ENCODE measurements around the gene EPO. TPM values are rescaled to one million over a fixed set of nuclear protein-coding genes. Genes with fewer than 3 reads are reported as not detected.
A peak's percentile ranks its signal among the peaks of the same experiment; 100 is the strongest.

Gene EPO
- total RNA-seq, 2 experiments from 2014 or later, result not detected

GRCh38 chr7:100677308-100678267, 42.7 kb upstream of the EPO start:
- Histone ChIP-seq H3K9me3 (ENCODE audit: control insufficient read depth in 1 of 2, insufficient read depth in 1 of 2, low read length in 2 of 2) (peaks cover 0 to 4% of the 10 kb centered on the region in 2 experiments), H3K36me3 (ENCODE audit: insufficient read depth, low read length) (peaks cover 47% of the 10 kb centered on the region), H3K4me1 (ENCODE audit: insufficient read depth, low read length) (peaks cover 59% of the 10 kb centered on the region), H3K4me3 (ENCODE audit: low read length) (no peak overlapping the region), H3K27ac (ENCODE audit: low read depth in 1 of 2, low read length in 2 of 2) (peak overlapping the region in 1 of 2 donors; percentile 86), H3K27me3 (ENCODE audit: control insufficient read depth in 1 of 2, insufficient read depth in 2 of 2, low read length in 2 of 2) (no peaks in the 10 kb centered on the region)
- POLR2A ChIA-PET, result interaction anchor here (1.0 to 10.6 kb wide), 8 partner anchors 14 to 248 kb away, joined by 3 to 92 read pairs (median 8); partner anchors contain the start of genes FBXO24, GIGYF1, LRCH4 and MEPCE
- TF ChIP-seq CTCF (IDR thresholded peaks at IDR 0.05), result no peak
- peak overlapping the region; percentile 97 for H3K4me3 Mint-ChIP-seq
- no peaks in the 10 kb centered on the region for H3K27me3 Mint-ChIP-seq
- DNase-seq (peak in 1 of 14 experiments; percentile 39), ATAC-seq (ENCODE audit: poor library complexity) (no peak)
- intact Hi-C loops (cut with DNase I, micrococcal nuclease), result loop anchor here in 1 of 2 experiments (2.0 to 5.0 kb wide), 3 partner anchors 13 to 200 kb away; partner anchors contain the start of gene TSC22D4
- CTCF ChIA-PET, result interaction anchor here (0.9 to 1.0 kb wide), 2 partner anchors 15 to 27 kb away, joined by 3 to 5 read pairs; no protein-coding TSS in a partner anchor
- H3K4me1 Mint-ChIP-seq (ENCODE audit: low read depth), result peaks cover 51% of the 10 kb centered on the region
- peak overlapping the region; percentile 83 for H3K27ac Mint-ChIP-seq
- no peaks in the 10 kb centered on the region for H3K9me3 Mint-ChIP-seq
- peaks cover 68% of the 10 kb centered on the region for H3K36me3 Mint-ChIP-seq (ENCODE audit: low read depth)

GRCh38 chr7:100678291-100678984, 41.8 kb upstream of the EPO start:
- ChIA-PET POLR2A (interaction anchor here (1.4 to 10.6 kb wide), 5 partner anchors 13 to 249 kb away, joined by 5 to 92 read pairs (median 10); partner anchors contain the start of genes FBXO24, GIGYF1, LRCH4 and MEPCE), CTCF (no interaction called here)
- H3K27me3 ChIP-seq (ENCODE audit: control insufficient read depth in 1 of 2, insufficient read depth in 2 of 2, low read length in 2 of 2), result no peaks in the 10 kb centered on the region
- ATAC-seq (ENCODE audit: poor library complexity) (no peak), DNase-seq (peak in 1 of 14 experiments; percentile 41)
- no peak overlapping the region for H3K4me3 ChIP-seq (ENCODE audit: low read length)
- peaks cover 0 to 4% of the 10 kb centered on the region in 2 experiments for H3K9me3 ChIP-seq (ENCODE audit: control insufficient read depth in 1 of 2, insufficient read depth in 1 of 2, low read length in 2 of 2)
- intact Hi-C loops (cut with DNase I, micrococcal nuclease), result loop anchor here in 1 of 2 experiments (5.0 kb wide), 1 partner anchor 201 kb away; the partner anchor contains the start of gene TSC22D4
- Mint-ChIP-seq H3K4me1 (ENCODE audit: low read depth) (peaks cover 47% of the 10 kb centered on the region), H3K9me3 (no peaks in the 10 kb centered on the region), H3K27ac (peak overlapping the region; percentile 83), H3K27me3 (no peaks in the 10 kb centered on the region), H3K36me3 (ENCODE audit: low read depth) (peaks cover 70% of the 10 kb centered on the region), H3K4me3 (peak overlapping the region; percentile 62)
- peaks cover 50% of the 10 kb centered on the region for H3K4me1 ChIP-seq (ENCODE audit: insufficient read depth, low read length)
- H3K27ac ChIP-seq (ENCODE audit: low read depth in 1 of 2, low read length in 2 of 2), result no peak overlapping the region
- peaks cover 55% of the 10 kb centered on the region for H3K36me3 ChIP-seq (ENCODE audit: insufficient read depth, low read length)
- TF ChIP-seq CTCF (IDR thresholded peaks at IDR 0.05), result no peak

All from CD4-positive, alpha-beta T cell (primary cell).